Osteoblast (primary cell): ENCODE measurements around the gene IL22RA2. TPM values are rescaled to one million over a fixed set of nuclear protein-coding genes. Genes with fewer than 3 reads are reported as not detected.

Experiments used
- DNase-seq: peaks from one replicate; pipeline ENCODE4 v3.0.0; 2011; ENCODE audit warnings: low spot score, mixed read lengths; ENCODE audit not compliant: insufficient read length; ENCODE audit errors: missing footprints
- H2AFZ ChIP-seq: 2 replicates; pipeline ENCODE4 v1.6.0; 2011; ENCODE audit warnings: mild to moderate bottlenecking, low read length
- H3K27ac ChIP-seq: 2 replicates; pipeline ENCODE4 v1.5.1; 2011; ENCODE audit warnings: mild to moderate bottlenecking, low read depth, low read length, moderate library complexity
- H3K27me3 ChIP-seq: 2 replicates; pipeline ENCODE4 v1.6.0; 2012; ENCODE audit warnings: mild to moderate bottlenecking, control low read depth, inconsistent platforms, low read length, moderate library complexity; ENCODE audit not compliant: insufficient read depth
- H3K36me3 ChIP-seq: 2 replicates; pipeline ENCODE4 v1.5.1; 2011; ENCODE audit warnings: mild to moderate bottlenecking, low read length, control low read depth, moderate library complexity; ENCODE audit not compliant: insufficient read depth
- H3K4me1 ChIP-seq: 2 replicates; pipeline ENCODE4 v1.5.1; 2011; ENCODE audit warnings: mild to moderate bottlenecking, low read length, control low read depth, moderate library complexity; ENCODE audit not compliant: insufficient read depth
- H3K4me2 ChIP-seq: 2 replicates; pipeline ENCODE4 v1.6.0; 2011; ENCODE audit warnings: mild to moderate bottlenecking, low read length; ENCODE audit not compliant: insufficient read depth
- H3K4me3 ChIP-seq: fragments of 200-600 bp; sonication (generic); 3 replicates; pipeline ENCODE4 v1.5.1; 2012; ENCODE audit warnings: mild to moderate bottlenecking, low read length, inconsistent platforms; ENCODE audit not compliant: insufficient read depth
- H3K79me2 ChIP-seq: 2 replicates; pipeline ENCODE4 v1.6.0; 2012; ENCODE audit warnings: mild to moderate bottlenecking, low read length, control low read depth, inconsistent platforms; ENCODE audit not compliant: insufficient read depth
- H3K9me3 ChIP-seq: 2 replicates; pipeline ENCODE4 v1.5.1; 2011; ENCODE audit warnings: low read depth, low read length, control low read depth
- H4K20me1 ChIP-seq: 2 replicates; pipeline ENCODE4 v1.6.0; 2012; ENCODE audit warnings: mild to moderate bottlenecking, low read length, control low read depth; ENCODE audit not compliant: insufficient read depth
- total RNA-seq: library from RNA; depleted of rRNA; stranded (reverse); fragments of >200 nt; gene quantifications from 2 replicates; pipeline ENCODE4 v1.2.3, GENCODE V29; 2012
- TF ChIP-seq, protein P1 (sequence below): IDR thresholded peaks from 2 replicates; pipeline ENCODE4 v1.5.1; 2011; ENCODE audit warnings: mild to moderate bottlenecking, low read depth, low read length, moderate library complexity; ENCODE audit errors: extremely low read depth

Gene IL22RA2
- total RNA-seq, 1 donor, result not detected

DNA sequence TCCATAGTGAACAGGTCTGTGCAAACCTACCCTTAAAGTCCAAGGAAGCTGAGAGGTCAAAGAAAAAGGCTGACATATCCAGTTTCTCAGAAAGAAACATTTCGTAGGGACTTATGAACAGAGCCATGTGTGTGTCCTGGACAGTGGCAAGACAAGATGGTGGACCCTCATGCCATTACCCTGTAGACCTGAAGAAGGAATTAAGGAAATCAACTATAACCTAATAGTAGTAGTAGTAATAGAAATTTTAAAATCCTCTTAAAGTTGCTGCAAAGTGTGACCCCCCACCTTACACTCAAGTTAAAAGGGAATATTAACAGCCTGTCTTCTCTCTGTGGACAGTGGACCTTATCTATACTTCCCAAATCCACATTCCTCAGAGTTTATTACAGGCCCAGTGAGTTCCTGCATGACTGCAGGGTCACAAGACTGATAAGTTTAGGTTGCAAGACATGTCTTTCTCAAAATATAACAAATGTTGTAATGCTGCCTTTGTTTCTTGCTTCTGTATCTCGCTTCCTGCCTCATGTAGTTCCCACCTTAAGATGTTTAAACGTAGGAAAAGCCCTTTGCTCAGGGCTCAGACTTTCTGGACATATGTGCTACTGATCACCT, 10.6 kb downstream of the IL22RA2 start:
- Histone ChIP-seq H3K27ac (no peak overlapping the region), H3K27me3 (peaks cover 7% of the 10 kb centered on the region), H4K20me1 (no peaks in the 10 kb centered on the region), H3K4me1 (peaks cover 11% of the 10 kb centered on the region), H3K9me3 (peaks cover 4% of the 10 kb centered on the region), H3K79me2 (no peaks in the 10 kb centered on the region), H3K4me3 (no peak overlapping the region), H3K4me2 (no peak overlapping the region), H2AFZ (no peak overlapping the region), H3K36me3 (no peaks in the 10 kb centered on the region)
- DNase-seq, result no peak
- TF ChIP-seq, protein P1, sequence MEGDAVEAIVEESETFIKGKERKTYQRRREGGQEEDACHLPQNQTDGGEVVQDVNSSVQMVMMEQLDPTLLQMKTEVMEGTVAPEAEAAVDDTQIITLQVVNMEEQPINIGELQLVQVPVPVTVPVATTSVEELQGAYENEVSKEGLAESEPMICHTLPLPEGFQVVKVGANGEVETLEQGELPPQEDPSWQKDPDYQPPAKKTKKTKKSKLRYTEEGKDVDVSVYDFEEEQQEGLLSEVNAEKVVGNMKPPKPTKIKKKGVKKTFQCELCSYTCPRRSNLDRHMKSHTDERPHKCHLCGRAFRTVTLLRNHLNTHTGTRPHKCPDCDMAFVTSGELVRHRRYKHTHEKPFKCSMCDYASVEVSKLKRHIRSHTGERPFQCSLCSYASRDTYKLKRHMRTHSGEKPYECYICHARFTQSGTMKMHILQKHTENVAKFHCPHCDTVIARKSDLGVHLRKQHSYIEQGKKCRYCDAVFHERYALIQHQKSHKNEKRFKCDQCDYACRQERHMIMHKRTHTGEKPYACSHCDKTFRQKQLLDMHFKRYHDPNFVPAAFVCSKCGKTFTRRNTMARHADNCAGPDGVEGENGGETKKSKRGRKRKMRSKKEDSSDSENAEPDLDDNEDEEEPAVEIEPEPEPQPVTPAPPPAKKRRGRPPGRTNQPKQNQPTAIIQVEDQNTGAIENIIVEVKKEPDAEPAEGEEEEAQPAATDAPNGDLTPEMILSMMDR, result no peak

DNA sequence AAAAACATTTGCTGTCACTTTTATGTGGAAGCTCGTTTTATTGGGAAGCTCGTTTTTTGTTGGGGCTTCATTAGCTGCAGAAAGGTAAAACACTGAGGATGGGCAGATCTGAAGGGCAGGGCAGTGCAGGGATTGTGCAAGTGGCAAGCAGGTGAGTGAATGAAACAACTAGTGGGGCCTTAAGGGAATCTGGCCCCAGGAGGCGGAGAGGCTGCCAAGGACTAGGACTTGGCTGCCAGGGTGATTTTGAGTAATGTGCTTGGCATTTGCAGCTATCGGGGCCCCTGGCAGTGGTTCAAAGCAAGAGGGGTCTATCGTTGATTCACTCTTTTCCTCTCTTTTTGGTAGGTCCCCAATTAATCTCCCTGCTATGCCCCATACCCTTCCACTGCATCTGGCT, 11.5 kb downstream of the IL22RA2 start:
- no peaks in the 10 kb centered on the region for H3K36me3 ChIP-seq
- TF ChIP-seq, protein P1, result no peak
- H3K27me3 ChIP-seq, result peaks cover 7% of the 10 kb centered on the region
- H3K4me3 ChIP-seq, result no peak overlapping the region
- H2AFZ ChIP-seq, result no peak overlapping the region
- peaks cover 4% of the 10 kb centered on the region for H3K9me3 ChIP-seq
- peaks cover 11% of the 10 kb centered on the region for H3K4me1 ChIP-seq
- no peaks in the 10 kb centered on the region for H4K20me1 ChIP-seq
- H3K79me2 ChIP-seq, result no peaks in the 10 kb centered on the region
- no peak for DNase-seq
- no peak overlapping the region for H3K27ac ChIP-seq
- H3K4me2 ChIP-seq, result no peak overlapping the region

DNA sequence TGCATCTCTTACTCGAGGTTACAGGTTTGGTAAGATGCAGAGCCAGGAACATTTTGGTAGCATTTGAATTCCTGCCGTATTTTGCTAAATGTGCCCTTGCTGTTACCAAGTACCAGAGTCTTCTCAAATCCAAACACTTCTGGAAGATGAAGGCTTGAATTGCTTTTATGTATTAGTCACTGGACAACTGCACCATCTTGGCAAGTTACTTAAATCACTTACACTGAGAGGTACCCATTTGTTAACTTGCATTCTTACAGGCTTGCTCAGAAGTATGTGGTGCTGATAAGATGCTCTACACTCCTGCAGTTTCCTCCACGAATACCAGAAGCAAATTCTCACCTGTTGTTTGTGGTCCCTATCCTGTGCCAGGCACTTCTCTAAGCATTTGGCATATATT, 12.7 kb downstream of the IL22RA2 start:
- Histone ChIP-seq H4K20me1 (no peaks in the 10 kb centered on the region), H3K4me2 (no peak overlapping the region), H3K27me3 (peaks cover 7% of the 10 kb centered on the region), H2AFZ (no peak overlapping the region), H3K36me3 (no peaks in the 10 kb centered on the region), H3K4me3 (no peak overlapping the region), H3K79me2 (no peaks in the 10 kb centered on the region), H3K9me3 (peaks cover 4% of the 10 kb centered on the region), H3K27ac (no peak overlapping the region), H3K4me1 (peaks cover 15% of the 10 kb centered on the region)
- peak; percentile 42 for DNase-seq
- TF ChIP-seq, protein P1, result no peak

DNA sequence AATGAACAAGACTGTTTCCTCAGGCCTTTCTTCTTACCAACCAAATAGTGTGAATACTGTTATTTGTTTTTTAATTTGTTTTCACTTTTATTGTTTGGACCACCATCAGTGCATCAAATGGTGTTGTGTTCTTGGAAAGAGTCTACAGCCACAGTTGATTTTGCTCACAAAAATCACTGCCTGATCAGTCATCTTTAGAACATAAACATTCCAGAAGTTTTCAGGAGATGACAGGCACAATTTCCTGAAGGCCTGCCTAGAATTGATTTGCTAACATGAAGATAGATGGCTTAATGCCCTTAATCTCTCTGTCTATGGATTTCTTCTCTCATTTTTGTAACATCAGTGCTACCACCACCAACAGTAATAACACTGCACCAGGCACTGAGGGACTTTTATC, 13.5 kb downstream of the IL22RA2 start:
- no peak for DNase-seq
- TF ChIP-seq, protein P1, result no peak
- Histone ChIP-seq H3K9me3 (peaks cover 4% of the 10 kb centered on the region), H3K4me1 (peaks cover 15% of the 10 kb centered on the region), H3K79me2 (no peaks in the 10 kb centered on the region), H4K20me1 (no peaks in the 10 kb centered on the region), H2AFZ (no peak overlapping the region), H3K27me3 (peaks cover 4% of the 10 kb centered on the region), H3K4me2 (no peak overlapping the region), H3K4me3 (no peak overlapping the region), H3K36me3 (no peaks in the 10 kb centered on the region), H3K27ac (no peak overlapping the region)
